Ovary (tissue), 3 donors: Measurements from ENCODE around the gene ZNF837.

Source experiments
- EP300 ChIP-seq: sonication (generic); formaldehyde crosslinking; IDR thresholded peaks from one replicate; pipeline ENCODE4 v1.6.1; 2017; ENCODE audit warnings: antibody characterized with exemption
- POLR2A ChIP-seq: fragments of 450-650 bp; IDR thresholded peaks from one replicate; pipeline ENCODE4 v1.6.1; 2017; ENCODE audit warnings: antibody characterized with exemption, mild to moderate bottlenecking, moderate library complexity
- TF ChIP-seq, protein P1 (sequence below), 3 donors: fragments of 450-650 bp in 2 of 3; fragments of 200-600 bp in 1 of 3; IDR thresholded peaks; one replicate each; pipeline versions ENCODE4 v1.5.1 to v1.8.0; 2016 to 2022; ENCODE audit warnings: antibody characterized with exemption in 3 of 3, mild to moderate bottlenecking in 1 of 3
- donor health status: DM: no; HTN: no; CAD: no.

DNA sequence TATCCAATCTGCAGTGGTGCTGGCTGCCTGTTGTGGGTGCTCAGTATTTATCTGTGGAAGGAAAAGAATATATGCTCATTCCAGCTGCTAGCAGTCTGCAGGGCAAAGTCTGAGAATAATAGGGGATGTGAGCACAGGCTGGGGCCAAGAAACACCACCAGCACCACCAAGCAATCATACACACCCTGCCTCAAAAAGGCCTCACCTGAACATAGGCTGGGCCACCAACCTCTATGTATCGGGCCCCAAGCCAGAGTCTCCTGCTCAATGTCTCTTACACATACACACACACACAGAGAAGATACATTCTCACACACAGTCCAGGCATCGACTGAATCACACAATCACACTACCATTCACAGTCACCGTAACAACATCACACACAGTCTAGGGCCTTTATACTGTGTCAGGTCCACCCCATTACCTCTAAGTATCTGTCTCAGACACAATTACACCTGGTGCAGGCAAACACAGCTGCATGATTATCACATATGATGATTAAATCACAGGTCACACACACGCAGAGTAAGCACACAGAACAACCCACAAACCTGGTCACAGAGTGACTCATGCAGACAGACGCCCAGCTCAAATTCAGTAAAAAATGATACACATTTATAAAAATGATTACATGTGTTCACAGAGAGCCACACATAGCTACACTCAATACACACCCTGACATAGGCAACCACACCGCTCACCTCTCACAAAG lies 55.4 kb downstream of the ZNF837 start:
- TF ChIP-seq, protein P1, sequence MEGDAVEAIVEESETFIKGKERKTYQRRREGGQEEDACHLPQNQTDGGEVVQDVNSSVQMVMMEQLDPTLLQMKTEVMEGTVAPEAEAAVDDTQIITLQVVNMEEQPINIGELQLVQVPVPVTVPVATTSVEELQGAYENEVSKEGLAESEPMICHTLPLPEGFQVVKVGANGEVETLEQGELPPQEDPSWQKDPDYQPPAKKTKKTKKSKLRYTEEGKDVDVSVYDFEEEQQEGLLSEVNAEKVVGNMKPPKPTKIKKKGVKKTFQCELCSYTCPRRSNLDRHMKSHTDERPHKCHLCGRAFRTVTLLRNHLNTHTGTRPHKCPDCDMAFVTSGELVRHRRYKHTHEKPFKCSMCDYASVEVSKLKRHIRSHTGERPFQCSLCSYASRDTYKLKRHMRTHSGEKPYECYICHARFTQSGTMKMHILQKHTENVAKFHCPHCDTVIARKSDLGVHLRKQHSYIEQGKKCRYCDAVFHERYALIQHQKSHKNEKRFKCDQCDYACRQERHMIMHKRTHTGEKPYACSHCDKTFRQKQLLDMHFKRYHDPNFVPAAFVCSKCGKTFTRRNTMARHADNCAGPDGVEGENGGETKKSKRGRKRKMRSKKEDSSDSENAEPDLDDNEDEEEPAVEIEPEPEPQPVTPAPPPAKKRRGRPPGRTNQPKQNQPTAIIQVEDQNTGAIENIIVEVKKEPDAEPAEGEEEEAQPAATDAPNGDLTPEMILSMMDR (IDR thresholded peaks at IDR 0.05), result no peak
- TF ChIP-seq POLR2A (no peak), EP300 (no peak)
